ENCODE data around the gene STPG3.

The STPG3 gene

DNA sequence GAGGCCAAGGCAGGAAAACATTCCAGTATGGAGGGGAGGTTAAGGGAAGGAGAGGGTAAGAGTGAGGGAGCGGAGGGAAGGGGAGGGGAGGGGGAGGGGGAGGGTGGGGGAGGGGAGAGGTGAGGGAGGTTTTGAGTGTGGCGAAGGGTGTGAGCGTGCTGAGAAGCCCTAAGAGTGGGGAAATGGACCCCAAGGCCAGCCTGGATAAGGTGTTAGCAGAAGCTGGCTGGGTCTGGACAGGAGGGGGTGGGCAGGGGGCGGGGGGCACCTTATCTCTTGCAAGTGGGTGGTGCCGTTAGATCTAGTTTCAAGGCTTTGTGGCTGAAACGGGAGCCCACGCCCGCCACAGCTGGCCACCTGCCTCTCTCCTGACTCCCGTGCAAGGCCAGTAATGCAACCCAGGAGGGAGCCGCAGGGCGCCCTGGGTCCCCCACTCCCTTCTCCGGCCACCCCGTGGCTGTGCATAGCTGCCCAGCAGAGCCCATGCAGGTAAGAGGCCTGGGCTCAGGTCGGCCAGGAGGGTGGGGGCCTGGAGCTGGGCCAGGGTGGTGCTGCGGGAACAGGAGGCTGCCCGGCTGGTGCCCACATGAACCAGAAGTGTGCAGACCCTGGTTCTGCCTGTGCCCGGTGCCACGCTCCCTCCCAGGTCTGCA, 23.1 kb upstream of the STPG3 start:
- Histone ChIP-seq H3K79me2 (ENCODE audit: insufficient read depth, low read depth) (no peaks in the 10 kb centered on the region), H3K36me3 (ENCODE audit: insufficient read depth) (no peaks in the 10 kb centered on the region), H3K4me2 (no peak overlapping the region), H3K27ac (no peak overlapping the region), H4K20me1 (ENCODE audit: insufficient read depth) (no peaks in the 10 kb centered on the region), H3K9ac (no peak overlapping the region), H3K4me1 (ENCODE audit: low read depth, poor library complexity, severe bottlenecking) (peaks cover 7% of the 10 kb centered on the region), H2AFZ (ENCODE audit: low read depth) (no peak overlapping the region), H3K27me3 (ENCODE audit: insufficient read depth, low read depth) (peaks cover 38% of the 10 kb centered on the region), H3K4me3 (IDR thresholded peaks at IDR 0.05; ENCODE audit: insufficient read depth, low read depth, low read length) (no peak overlapping the region)
- TF ChIP-seq CTCF (conservative IDR thresholded peaks at IDR 0.05; ENCODE audit: low read depth, low read length): no peak

DNA sequence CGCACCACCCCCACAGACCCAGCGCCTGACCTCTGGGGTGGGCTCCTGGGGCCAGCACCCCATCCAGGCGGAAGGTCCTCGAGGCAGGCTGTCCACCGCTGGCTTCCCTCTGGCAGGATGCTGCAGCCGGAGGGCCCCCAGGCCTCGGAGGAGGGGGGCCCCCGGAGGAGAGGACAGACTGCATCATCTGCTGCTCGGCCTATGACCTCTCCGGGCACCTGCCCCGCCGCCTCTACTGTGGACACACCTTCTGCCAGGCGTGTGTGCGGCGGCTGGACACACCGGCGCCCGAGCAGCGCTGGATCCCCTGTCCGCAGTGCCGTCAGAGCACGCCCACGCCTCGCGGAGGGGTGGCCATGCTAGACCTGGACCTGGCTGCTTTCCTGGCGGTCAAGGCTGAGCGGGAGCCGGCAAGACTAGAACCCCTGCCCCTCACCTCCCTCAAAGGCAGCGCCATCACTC, 22.5 kb upstream of the STPG3 start:
- H3K79me2 ChIP-seq (ENCODE audit: insufficient read depth, low read depth): no peaks in the 10 kb centered on the region
- H3K27ac ChIP-seq: no peak overlapping the region
- peaks cover 42% of the 10 kb centered on the region for H3K27me3 ChIP-seq (ENCODE audit: insufficient read depth, low read depth)
- H3K4me1 ChIP-seq (ENCODE audit: low read depth, poor library complexity, severe bottlenecking): peaks cover 6% of the 10 kb centered on the region
- H3K36me3 ChIP-seq (ENCODE audit: insufficient read depth): no peaks in the 10 kb centered on the region
- no peaks in the 10 kb centered on the region for H4K20me1 ChIP-seq (ENCODE audit: insufficient read depth)
- TF ChIP-seq CTCF (conservative IDR thresholded peaks at IDR 0.05; ENCODE audit: low read depth, low read length): no peak
- H3K9ac ChIP-seq: no peak overlapping the region
- H2AFZ ChIP-seq (ENCODE audit: low read depth): no peak overlapping the region
- no peak overlapping the region for H3K4me2 ChIP-seq
- H3K4me3 ChIP-seq (IDR thresholded peaks at IDR 0.05; ENCODE audit: insufficient read depth, low read depth, low read length): no peak overlapping the region

- Histone ChIP-seq H3K36me3 (ENCODE audit: insufficient read depth) (no peaks in the 10 kb centered on the region), H3K27me3 (ENCODE audit: insufficient read depth, low read depth) (peaks cover 44% of the 10 kb centered on the region), H3K9ac (no peak overlapping the region), H3K79me2 (ENCODE audit: insufficient read depth, low read depth) (no peaks in the 10 kb centered on the region), H3K4me2 (no peak overlapping the region), H4K20me1 (ENCODE audit: insufficient read depth) (no peaks in the 10 kb centered on the region), H2AFZ (ENCODE audit: low read depth) (no peak overlapping the region), H3K4me3 (IDR thresholded peaks at IDR 0.05; ENCODE audit: insufficient read depth, low read depth, low read length) (no peak overlapping the region), H3K27ac (no peak overlapping the region), H3K4me1 (ENCODE audit: low read depth, poor library complexity, severe bottlenecking) (peaks cover under 1% of the 10 kb centered on the region)
- no peak for TF ChIP-seq CTCF (conservative IDR thresholded peaks at IDR 0.05; ENCODE audit: low read depth, low read length)
These were observed 21.9 kb upstream of the STPG3 start for GRCh38 chr9:137228968-137229896.

GRCh38 chr9:137229903-137230704, 21.0 kb upstream of the STPG3 start:
- H3K27ac ChIP-seq: no peak overlapping the region
- no peaks in the 10 kb centered on the region for H3K36me3 ChIP-seq (ENCODE audit: insufficient read depth)
- no peak overlapping the region for H3K4me2 ChIP-seq
- no peaks in the 10 kb centered on the region for H3K79me2 ChIP-seq (ENCODE audit: insufficient read depth, low read depth)
- no peak for TF ChIP-seq CTCF (conservative IDR thresholded peaks at IDR 0.05; ENCODE audit: low read depth, low read length)
- H3K4me1 ChIP-seq (ENCODE audit: low read depth, poor library complexity, severe bottlenecking): no peaks in the 10 kb centered on the region
- no peak overlapping the region for H3K9ac ChIP-seq
- peaks cover 53% of the 10 kb centered on the region for H3K27me3 ChIP-seq (ENCODE audit: insufficient read depth, low read depth)
- H2AFZ ChIP-seq (ENCODE audit: low read depth): no peak overlapping the region
- H3K4me3 ChIP-seq (IDR thresholded peaks at IDR 0.05; ENCODE audit: insufficient read depth, low read depth, low read length): no peak overlapping the region
- H4K20me1 ChIP-seq (ENCODE audit: insufficient read depth): no peaks in the 10 kb centered on the region
